Dendritic cell treated with granulocyte-macrophage colony-stimulating factor and Interleukin-4, amounts not matched to agents 40 ng/mL and 50 ng/mL, for 4 days (primary cell): Measurements from ENCODE around the gene MBP.
A peak's percentile ranks its signal among the peaks of the same experiment; 100 is the strongest.

Experiments
- H3K27ac Mint-ChIP-seq: one replicate; pipeline ENCODE4 v1.8.0; 2022; ENCODE audit warnings: mild to moderate bottlenecking, mixed read lengths
- H3K27me3 Mint-ChIP-seq: one replicate; pipeline ENCODE4 v1.8.0; 2022; ENCODE audit warnings: mild to moderate bottlenecking, mixed read lengths
- H3K36me3 Mint-ChIP-seq: one replicate; pipeline ENCODE4 v1.8.0; 2022; ENCODE audit warnings: low read depth, mixed read lengths
- H3K4me1 Mint-ChIP-seq: one replicate; pipeline ENCODE4 v1.8.0; 2022; ENCODE audit warnings: low read depth, mixed read lengths
- H3K4me3 Mint-ChIP-seq: one replicate; pipeline ENCODE4 v1.8.0; 2022; ENCODE audit warnings: mild to moderate bottlenecking, moderate library complexity, mixed read lengths
- H3K9me3 Mint-ChIP-seq: one replicate; pipeline ENCODE4 v1.8.0; 2022; ENCODE audit warnings: mixed read lengths
- intact Hi-C: fragments of 100-400 bp; cut with micrococcal nuclease; formaldehyde crosslinking; loops from one replicate; pipeline ENCODE4 v1.15.0; 2022

The MBP gene

DNA sequence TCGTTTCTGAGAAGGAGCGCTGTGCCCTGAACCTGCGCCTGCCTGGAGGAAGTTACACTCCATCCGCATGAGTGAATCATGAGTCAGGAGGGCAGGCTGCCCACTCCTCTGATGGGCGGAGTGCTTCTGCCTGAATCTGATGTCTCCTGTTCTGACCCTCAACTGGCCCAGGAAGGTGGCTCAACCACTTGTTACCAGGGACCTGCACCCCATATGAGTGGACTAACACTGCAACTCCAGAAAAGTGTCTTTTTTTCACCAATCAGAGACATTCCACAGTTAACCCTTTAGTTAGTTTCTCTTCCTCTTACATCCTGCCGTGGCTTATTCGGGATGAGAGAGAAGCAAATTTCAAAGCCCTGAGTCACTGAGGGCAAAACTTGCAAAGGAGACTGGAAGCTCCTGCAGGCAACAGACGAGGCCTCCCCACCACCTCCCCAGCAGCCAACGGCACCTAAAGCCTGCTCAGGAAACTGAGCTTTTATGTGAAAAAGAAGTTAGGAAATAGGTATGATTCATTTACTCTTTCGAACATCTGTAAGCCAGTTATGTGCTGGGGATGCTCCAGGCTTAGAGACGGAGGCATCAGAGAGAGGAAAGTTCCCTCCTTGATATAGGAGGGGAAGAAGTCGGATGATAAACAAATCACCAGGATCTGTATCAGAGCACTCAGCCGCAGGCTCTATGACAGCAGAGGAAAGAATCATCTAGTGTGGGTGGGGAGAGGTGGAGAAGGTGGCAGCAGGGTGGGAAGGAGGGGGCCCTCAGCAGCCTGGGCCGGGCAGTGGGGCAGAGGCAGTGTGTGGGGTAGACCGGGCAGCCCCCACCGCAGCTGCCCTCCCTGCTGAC, 30.9 kb downstream of the MBP start:
- intact Hi-C loops: loop anchor here (2.0 kb wide), 1 partner anchor 13 kb away; no protein-coding TSS in a partner anchor
- peak overlapping the region; percentile 59 for H3K4me3 Mint-ChIP-seq
- peak overlapping the region; percentile 81 for H3K27ac Mint-ChIP-seq
- peaks cover 86% of the 10 kb centered on the region for H3K4me1 Mint-ChIP-seq
- peaks cover 83% of the 10 kb centered on the region for H3K36me3 Mint-ChIP-seq
- no peaks in the 10 kb centered on the region for H3K9me3 Mint-ChIP-seq
- no peaks in the 10 kb centered on the region for H3K27me3 Mint-ChIP-seq

DNA sequence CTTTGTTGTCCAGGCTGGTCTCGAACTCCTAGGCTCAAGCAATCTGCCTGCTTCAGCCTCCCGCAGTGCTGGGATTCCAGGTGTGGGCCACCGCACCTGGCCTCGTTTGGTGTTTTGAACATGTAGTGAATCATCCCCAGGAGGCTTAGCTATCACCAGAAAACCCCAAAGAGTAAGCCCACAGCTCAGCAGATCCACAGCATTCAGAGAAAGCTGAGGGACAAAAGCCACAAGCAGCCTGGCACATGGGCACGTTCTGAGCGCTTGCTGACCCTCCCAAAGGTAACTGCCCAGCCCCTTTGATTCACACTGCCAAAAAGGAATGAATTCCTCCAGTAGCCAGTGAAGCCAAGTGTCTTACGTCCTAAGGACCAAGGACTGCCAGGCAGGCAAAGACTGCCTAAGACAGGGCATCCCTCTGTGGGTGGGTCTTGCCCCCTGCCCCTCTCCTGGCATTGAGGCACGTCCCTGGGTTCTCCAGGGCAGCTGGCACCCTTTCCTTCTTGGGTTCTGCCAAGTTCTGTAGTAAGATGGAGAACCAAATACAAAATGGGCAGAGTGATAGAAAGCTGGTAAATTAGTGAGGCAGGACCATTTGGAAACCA, 31.7 kb downstream of the MBP start:
- Mint-ChIP-seq H3K36me3 (peaks cover 83% of the 10 kb centered on the region), H3K9me3 (no peaks in the 10 kb centered on the region), H3K27me3 (no peaks in the 10 kb centered on the region), H3K27ac (peak overlapping the region; percentile 81), H3K4me1 (peaks cover 82% of the 10 kb centered on the region), H3K4me3 (peak overlapping the region; percentile 59)
- intact Hi-C loops: loop anchor here (2.0 kb wide), 1 partner anchor 14 kb away; no protein-coding TSS in a partner anchor

GRCh38 chr18:77099485-77100370, 32.9 kb downstream of the MBP start:
- peak overlapping the region; percentile 63 for H3K27ac Mint-ChIP-seq
- H3K9me3 Mint-ChIP-seq: no peaks in the 10 kb centered on the region
- H3K27me3 Mint-ChIP-seq: no peaks in the 10 kb centered on the region
- intact Hi-C loops: loop anchor here (2.0 kb wide), 1 partner anchor 15 kb away; no protein-coding TSS in a partner anchor
- peak overlapping the region; percentile 30 for H3K4me3 Mint-ChIP-seq
- H3K36me3 Mint-ChIP-seq: peaks cover 83% of the 10 kb centered on the region
- peaks cover 82% of the 10 kb centered on the region for H3K4me1 Mint-ChIP-seq

- peak overlapping the region; percentile 42 for H3K4me3 Mint-ChIP-seq
- no peaks in the 10 kb centered on the region for H3K27me3 Mint-ChIP-seq
- H3K36me3 Mint-ChIP-seq: peaks cover 83% of the 10 kb centered on the region
- intact Hi-C loops: no loop called here
- peak overlapping the region; percentile 63 for H3K27ac Mint-ChIP-seq
- H3K9me3 Mint-ChIP-seq: no peaks in the 10 kb centered on the region
- peaks cover 72% of the 10 kb centered on the region for H3K4me1 Mint-ChIP-seq
Observed at GRCh38 chr18:77098538-77099174, 33.9 kb downstream of the MBP start.

DNA sequence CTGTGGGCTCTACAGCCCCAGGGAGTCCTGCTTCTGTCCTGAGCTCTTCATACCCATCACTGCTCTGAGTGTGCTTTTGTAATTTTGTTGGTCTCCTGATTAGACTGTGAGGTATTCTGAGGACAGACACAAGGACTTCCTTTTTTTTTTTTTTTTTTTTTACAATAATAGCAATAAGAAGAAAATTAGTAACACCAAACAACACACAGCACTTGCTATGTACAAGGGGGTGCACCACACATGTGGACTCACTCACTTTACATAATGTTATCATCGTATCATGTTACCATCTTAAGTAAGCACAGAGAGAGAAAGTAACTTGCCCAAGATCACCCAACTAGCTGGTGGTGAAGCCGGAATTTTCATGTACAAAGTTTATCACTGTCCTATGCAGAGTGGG, 34.6 kb downstream of the MBP start:
- Mint-ChIP-seq H3K4me1 (peaks cover 69% of the 10 kb centered on the region), H3K36me3 (peaks cover 83% of the 10 kb centered on the region), H3K4me3 (no peak overlapping the region), H3K27ac (peak overlapping the region; percentile 63), H3K27me3 (no peaks in the 10 kb centered on the region), H3K9me3 (no peaks in the 10 kb centered on the region)
- intact Hi-C loops: no loop called here

DNA sequence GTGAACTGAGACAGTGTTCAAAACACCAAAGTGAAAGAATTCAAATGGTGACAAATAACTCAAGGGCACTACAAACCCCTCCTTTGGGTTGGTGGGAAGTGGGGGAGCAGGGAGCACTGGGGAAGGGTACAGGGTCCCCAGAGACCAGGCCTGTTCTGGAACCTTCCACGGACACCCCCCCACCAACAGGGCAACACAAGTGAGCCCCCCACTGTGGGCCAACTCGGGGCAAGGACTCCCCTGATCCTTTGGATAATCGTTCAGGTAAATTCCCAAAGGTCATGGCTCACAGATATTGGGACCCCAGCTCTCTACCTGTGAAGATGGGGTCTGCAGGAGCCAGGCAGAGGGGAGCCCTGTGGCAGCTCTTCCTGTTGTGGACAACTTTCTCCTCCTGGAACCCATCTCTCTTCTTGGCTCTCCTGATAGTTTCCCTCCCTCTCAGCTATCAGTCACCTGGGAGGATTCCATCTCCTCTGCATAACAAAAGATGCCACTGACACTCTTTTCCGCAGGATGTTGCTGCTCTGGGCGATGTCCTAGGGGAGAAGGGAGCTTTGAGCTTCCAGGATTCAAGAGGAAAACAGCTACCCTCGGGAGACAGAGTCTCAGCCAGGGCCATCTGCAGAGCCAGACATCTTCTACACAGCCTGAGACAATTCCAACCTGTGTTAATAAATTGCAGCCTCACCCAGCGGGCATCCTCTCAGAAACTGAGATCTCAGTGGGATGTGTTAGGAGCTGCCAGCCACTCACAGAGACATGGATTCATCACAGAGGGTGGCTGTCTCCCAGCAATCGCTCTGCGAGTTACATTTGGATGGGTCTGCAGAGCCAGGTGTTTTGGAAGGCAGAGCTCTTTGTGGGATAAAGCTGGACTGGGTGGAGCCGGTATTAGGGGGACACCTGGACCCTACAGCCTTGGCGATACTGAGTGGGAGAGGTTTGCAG, 35.4 kb downstream of the MBP start:
- Mint-ChIP-seq H3K36me3 (peaks cover 91% of the 10 kb centered on the region), H3K27ac (peak overlapping the region; percentile 63), H3K4me1 (peaks cover 71% of the 10 kb centered on the region), H3K4me3 (no peak overlapping the region), H3K27me3 (no peaks in the 10 kb centered on the region), H3K9me3 (no peaks in the 10 kb centered on the region)
- intact Hi-C loops: no loop called here

GRCh38 chr18:77095391-77096371, 36.9 kb downstream of the MBP start:
- no peaks in the 10 kb centered on the region for H3K27me3 Mint-ChIP-seq
- H3K4me1 Mint-ChIP-seq: peaks cover 64% of the 10 kb centered on the region
- H3K27ac Mint-ChIP-seq: peak overlapping the region; percentile 64
- no peaks in the 10 kb centered on the region for H3K9me3 Mint-ChIP-seq
- H3K4me3 Mint-ChIP-seq: no peak overlapping the region
- H3K36me3 Mint-ChIP-seq: peaks cover 90% of the 10 kb centered on the region
- intact Hi-C loops: no loop called here

DNA sequence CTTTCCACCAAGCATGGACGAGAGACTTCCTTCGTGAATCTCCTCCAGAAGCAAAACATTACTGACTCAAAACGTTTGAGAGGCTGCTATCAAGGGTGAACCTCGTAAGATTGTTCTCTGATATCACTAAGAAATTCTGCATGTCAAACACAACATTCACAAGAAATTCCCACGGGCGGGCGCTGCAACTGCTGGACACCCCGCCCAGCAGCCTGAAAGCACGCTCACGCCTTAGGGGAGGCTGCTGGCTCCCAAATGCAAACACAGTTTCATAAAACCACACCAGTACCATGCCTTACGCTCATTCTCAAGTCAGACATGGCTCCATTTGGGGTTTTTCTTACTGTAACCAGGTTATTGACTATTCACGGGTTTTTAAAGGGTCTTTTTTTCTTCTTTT, 39.0 kb downstream of the MBP start:
- Mint-ChIP-seq H3K27me3 (no peaks in the 10 kb centered on the region), H3K4me1 (peaks cover 58% of the 10 kb centered on the region), H3K27ac (no peak overlapping the region), H3K36me3 (peaks cover 92% of the 10 kb centered on the region), H3K9me3 (no peaks in the 10 kb centered on the region), H3K4me3 (no peak overlapping the region)
- intact Hi-C loops: no loop called here

GRCh38 chr18:77093067-77093430, 39.5 kb downstream of the MBP start:
- Mint-ChIP-seq H3K4me1 (peaks cover 54% of the 10 kb centered on the region), H3K27ac (no peak overlapping the region)

DNA sequence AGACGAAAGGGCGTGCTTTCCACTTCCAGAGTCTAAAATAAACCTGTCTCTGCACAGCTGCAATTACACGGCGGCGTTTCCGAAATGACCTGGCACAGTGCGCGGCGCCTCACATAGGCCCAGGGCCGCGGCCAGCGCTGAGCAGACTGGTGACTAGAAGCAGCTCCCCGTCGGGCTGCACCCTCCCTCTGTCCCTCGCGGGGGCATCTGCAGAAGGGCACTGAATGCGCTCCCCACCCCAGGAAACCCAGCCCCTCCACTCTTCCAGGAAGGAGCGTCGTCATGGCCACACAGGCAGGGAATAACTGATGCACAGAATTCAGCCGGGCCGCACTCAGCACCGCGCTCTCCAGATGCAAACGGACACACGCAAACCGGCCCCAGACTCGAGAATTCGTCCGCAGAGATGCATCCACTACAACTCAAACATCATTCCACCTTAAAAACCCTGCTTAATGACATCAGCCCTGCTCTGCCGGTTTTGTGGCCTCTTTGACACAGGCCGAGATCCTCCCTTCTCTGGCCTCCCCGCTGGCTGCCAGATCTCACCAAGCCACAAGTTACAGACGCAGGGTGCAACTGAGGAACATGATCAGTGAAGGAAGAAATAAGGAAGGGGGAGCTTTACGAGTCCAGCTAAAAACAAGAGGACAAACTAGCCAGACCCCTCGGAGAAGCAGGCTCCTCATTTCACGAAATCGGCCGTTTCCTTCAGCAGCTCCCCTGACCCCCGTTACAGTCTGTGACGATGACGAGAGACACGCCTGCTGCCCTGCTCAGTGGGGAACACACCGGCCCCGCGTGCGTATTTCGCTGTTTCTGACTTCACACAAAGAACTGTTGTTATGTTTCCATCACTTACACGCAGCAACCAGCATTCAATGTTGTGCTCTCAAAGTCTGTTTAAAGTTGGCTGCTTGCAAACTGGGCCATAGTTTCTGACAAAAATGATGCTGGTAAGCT, 40.2 kb downstream of the MBP start:
- H3K27ac Mint-ChIP-seq: no peak overlapping the region
- intact Hi-C loops: no loop called here
- H3K36me3 Mint-ChIP-seq: peaks cover 86% of the 10 kb centered on the region
- peaks cover 48% of the 10 kb centered on the region for H3K4me1 Mint-ChIP-seq
- no peak overlapping the region for H3K4me3 Mint-ChIP-seq
- no peaks in the 10 kb centered on the region for H3K27me3 Mint-ChIP-seq
- no peaks in the 10 kb centered on the region for H3K9me3 Mint-ChIP-seq

More at GRCh38 chr18:77093067-77093430, 39.5 kb downstream of the MBP start:
- intact Hi-C loops: no loop called here
- H3K4me3 Mint-ChIP-seq: no peak overlapping the region
- H3K27me3 Mint-ChIP-seq: no peaks in the 10 kb centered on the region
- H3K36me3 Mint-ChIP-seq: peaks cover 91% of the 10 kb centered on the region
- no peaks in the 10 kb centered on the region for H3K9me3 Mint-ChIP-seq

DNA sequence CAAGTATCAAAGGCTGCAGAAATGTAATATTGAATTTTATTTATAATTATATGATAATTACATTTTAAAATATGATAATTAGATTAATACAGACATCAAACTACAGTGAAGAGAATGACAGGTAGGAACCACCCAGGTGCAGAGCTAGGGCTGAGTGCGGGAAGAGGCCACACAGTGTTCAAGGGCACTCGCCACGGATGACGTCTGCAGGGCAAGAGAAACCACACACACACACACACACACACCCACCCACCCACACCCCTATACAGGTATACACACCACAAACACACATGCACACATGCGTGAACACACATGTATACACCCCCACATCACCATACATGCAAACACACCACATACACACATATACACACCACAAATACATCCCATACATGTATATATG, 41.2 kb downstream of the MBP start:
- H3K36me3 Mint-ChIP-seq: peaks cover 85% of the 10 kb centered on the region
- peaks cover 54% of the 10 kb centered on the region for H3K4me1 Mint-ChIP-seq
- intact Hi-C loops: no loop called here
- H3K9me3 Mint-ChIP-seq: no peaks in the 10 kb centered on the region
- no peaks in the 10 kb centered on the region for H3K27me3 Mint-ChIP-seq
- no peak overlapping the region for H3K27ac Mint-ChIP-seq
- H3K4me3 Mint-ChIP-seq: no peak overlapping the region
